ENCODE data around the gene CYP46A1. TPM values are rescaled to one million over a fixed set of nuclear protein-coding genes. Genes with fewer than 3 reads are reported as not detected.

CYP46A1 gene
- total and polyA plus RNA-seq, 2 experiments from 2014 or later = 0.22 to 0.29 TPM

GRCh38 chr14:99654235-99654985, 29.7 kb upstream of the CYP46A1 start:
- Histone ChIP-seq H3K9me3 (ENCODE audit: low read depth) (no peaks in the 10 kb centered on the region), H3K9ac (no peak overlapping the region), H2AFZ (no peak overlapping the region), H3K36me3 (ENCODE audit: low read depth) (no peaks in the 10 kb centered on the region), H3K4me3 (no peak overlapping the region), H4K20me1 (ENCODE audit: insufficient read depth) (no peaks in the 10 kb centered on the region), H3K79me2 (ENCODE audit: insufficient read depth) (no peaks in the 10 kb centered on the region), H3F3A (ENCODE audit: insufficient read depth) (no peaks in the 10 kb centered on the region; the same call in 1 of the 2 replicates), H3K27me3 (replicated peaks; ENCODE audit: insufficient read depth) (peaks cover 5% of the 10 kb centered on the region; the same call in 1 of the 2 replicates), H3K9me2 (ENCODE audit: insufficient read depth) (no peaks in the 10 kb centered on the region), H3K4me2 (ENCODE audit: unreplicated experiment) (no peak overlapping the region), H3K4me1 (ENCODE audit: insufficient read depth) (peaks cover 5% of the 10 kb centered on the region), H3K27ac (no peak overlapping the region)
- in situ Hi-C loops (cut with MboI) = no loop called here
- 26 to 33% methylated on average over 7 of the region's 7 CpGs for WGBS, 2 experiments (ENCODE audit: low coverage in 1 of 2, low lambda C conversion rate in 2 of 2, missing lambda C conversion rate in 2 of 2)
- peak; percentile 84 for DNase-seq
- TF ChIP-seq EZH2phosphoT487 (IDR thresholded peaks at IDR 0.05; ENCODE audit: insufficient read depth, low read depth) (no peak), EZH2 (IDR thresholded peaks at IDR 0.05; ENCODE audit: insufficient read depth, poor library complexity, severe bottlenecking) (no peak)

- in situ Hi-C loops (cut with MboI) = no loop called here
Observed at GRCh38 chr14:99655521-99655920, 28.6 kb upstream of the CYP46A1 start.

GRCh38 chr14:99656171-99656570, 27.9 kb upstream of the CYP46A1 start:
- in situ Hi-C loops (cut with MboI) = no loop called here
- Histone ChIP-seq H3K9ac (no peak overlapping the region), H2AFZ (no peak overlapping the region), H3F3A (ENCODE audit: insufficient read depth) (no peaks in the 10 kb centered on the region; the same call in 1 of the 2 replicates), H3K27ac (no peak overlapping the region), H3K27me3 (replicated peaks; ENCODE audit: insufficient read depth) (peaks cover 5% of the 10 kb centered on the region; the same call in 1 of the 2 replicates), H3K9me2 (ENCODE audit: insufficient read depth) (no peaks in the 10 kb centered on the region), H3K4me2 (ENCODE audit: unreplicated experiment) (no peak overlapping the region), H3K4me1 (ENCODE audit: insufficient read depth) (peaks cover 12% of the 10 kb centered on the region), H3K36me3 (ENCODE audit: low read depth) (no peaks in the 10 kb centered on the region), H3K9me3 (ENCODE audit: low read depth) (no peaks in the 10 kb centered on the region), H3K4me3 (no peak overlapping the region), H4K20me1 (ENCODE audit: insufficient read depth) (no peaks in the 10 kb centered on the region), H3K79me2 (ENCODE audit: insufficient read depth) (no peaks in the 10 kb centered on the region)
- WGBS, 2 experiments (ENCODE audit: low coverage in 1 of 2, low lambda C conversion rate in 2 of 2, missing lambda C conversion rate in 2 of 2) = 90 to 93% methylated on average over 5 of the region's 5 CpGs
- TF ChIP-seq EZH2phosphoT487 (IDR thresholded peaks at IDR 0.05; ENCODE audit: insufficient read depth, low read depth) = no peak
- no peak for TF ChIP-seq EZH2 (IDR thresholded peaks at IDR 0.05; ENCODE audit: insufficient read depth, poor library complexity, severe bottlenecking)
- DNase-seq = no peak

More at GRCh38 chr14:99655521-99655920, 28.6 kb upstream of the CYP46A1 start:
- H3K27me3 ChIP-seq (replicated peaks; ENCODE audit: insufficient read depth) = peaks cover 5% of the 10 kb centered on the region; the same call in 1 of the 2 replicates
- H3K4me2 ChIP-seq (ENCODE audit: unreplicated experiment) = peak overlapping the region; percentile 40
- H3K9me3 ChIP-seq (ENCODE audit: low read depth) = no peaks in the 10 kb centered on the region
- WGBS, 2 experiments (ENCODE audit: low coverage in 1 of 2, low lambda C conversion rate in 2 of 2, missing lambda C conversion rate in 2 of 2) = 89 to 95% methylated on average over 4 of the region's 4 CpGs
- H3F3A ChIP-seq (ENCODE audit: insufficient read depth) = no peaks in the 10 kb centered on the region; the same call in 1 of the 2 replicates
- TF ChIP-seq EZH2 (IDR thresholded peaks at IDR 0.05; ENCODE audit: insufficient read depth, poor library complexity, severe bottlenecking) (no peak), EZH2phosphoT487 (IDR thresholded peaks at IDR 0.05; ENCODE audit: insufficient read depth, low read depth) (no peak)
- no peaks in the 10 kb centered on the region for H3K79me2 ChIP-seq (ENCODE audit: insufficient read depth)
- DNase-seq = peak; percentile 67
- no peak overlapping the region for H2AFZ ChIP-seq
- H3K27ac ChIP-seq = no peak overlapping the region
- H4K20me1 ChIP-seq (ENCODE audit: insufficient read depth) = no peaks in the 10 kb centered on the region
- H3K4me3 ChIP-seq = no peak overlapping the region
- H3K36me3 ChIP-seq (ENCODE audit: low read depth) = no peaks in the 10 kb centered on the region
- H3K9ac ChIP-seq = no peak overlapping the region
- peaks cover 11% of the 10 kb centered on the region for H3K4me1 ChIP-seq (ENCODE audit: insufficient read depth)
- no peaks in the 10 kb centered on the region for H3K9me2 ChIP-seq (ENCODE audit: insufficient read depth)

- no peak for DNase-seq
- no peak overlapping the region for H2AFZ ChIP-seq
- peaks cover 5% of the 10 kb centered on the region; the same call in 1 of the 2 replicates for H3K27me3 ChIP-seq (replicated peaks; ENCODE audit: insufficient read depth)
- no peaks in the 10 kb centered on the region for H3K9me2 ChIP-seq (ENCODE audit: insufficient read depth)
- no peaks in the 10 kb centered on the region for H3K9me3 ChIP-seq (ENCODE audit: low read depth)
- no peak overlapping the region for H3K4me2 ChIP-seq (ENCODE audit: unreplicated experiment)
- H3K4me3 ChIP-seq = no peak overlapping the region
- H3F3A ChIP-seq (ENCODE audit: insufficient read depth) = no peaks in the 10 kb centered on the region; the same call in 1 of the 2 replicates
- H3K27ac ChIP-seq = no peak overlapping the region
- no peaks in the 10 kb centered on the region for H3K79me2 ChIP-seq (ENCODE audit: insufficient read depth)
- H3K4me1 ChIP-seq (ENCODE audit: insufficient read depth) = peaks cover 12% of the 10 kb centered on the region
- H4K20me1 ChIP-seq (ENCODE audit: insufficient read depth) = no peaks in the 10 kb centered on the region
- WGBS, 2 experiments (ENCODE audit: low coverage in 1 of 2, low lambda C conversion rate in 2 of 2, missing lambda C conversion rate in 2 of 2) = 78 to 91% methylated on average over 1 of the region's 1 CpG
- H3K9ac ChIP-seq = no peak overlapping the region
- TF ChIP-seq EZH2phosphoT487 (IDR thresholded peaks at IDR 0.05; ENCODE audit: insufficient read depth, low read depth) (no peak), EZH2 (IDR thresholded peaks at IDR 0.05; ENCODE audit: insufficient read depth, poor library complexity, severe bottlenecking) (no peak)
- H3K36me3 ChIP-seq (ENCODE audit: low read depth) = no peaks in the 10 kb centered on the region
- in situ Hi-C loops (cut with MboI) = no loop called here
Observed at GRCh38 chr14:99657645-99658155, 26.4 kb upstream of the CYP46A1 start.

All from GM23248 (cell line).